ENCODE results near the gene LYPD1.

Gene LYPD1

DNA sequence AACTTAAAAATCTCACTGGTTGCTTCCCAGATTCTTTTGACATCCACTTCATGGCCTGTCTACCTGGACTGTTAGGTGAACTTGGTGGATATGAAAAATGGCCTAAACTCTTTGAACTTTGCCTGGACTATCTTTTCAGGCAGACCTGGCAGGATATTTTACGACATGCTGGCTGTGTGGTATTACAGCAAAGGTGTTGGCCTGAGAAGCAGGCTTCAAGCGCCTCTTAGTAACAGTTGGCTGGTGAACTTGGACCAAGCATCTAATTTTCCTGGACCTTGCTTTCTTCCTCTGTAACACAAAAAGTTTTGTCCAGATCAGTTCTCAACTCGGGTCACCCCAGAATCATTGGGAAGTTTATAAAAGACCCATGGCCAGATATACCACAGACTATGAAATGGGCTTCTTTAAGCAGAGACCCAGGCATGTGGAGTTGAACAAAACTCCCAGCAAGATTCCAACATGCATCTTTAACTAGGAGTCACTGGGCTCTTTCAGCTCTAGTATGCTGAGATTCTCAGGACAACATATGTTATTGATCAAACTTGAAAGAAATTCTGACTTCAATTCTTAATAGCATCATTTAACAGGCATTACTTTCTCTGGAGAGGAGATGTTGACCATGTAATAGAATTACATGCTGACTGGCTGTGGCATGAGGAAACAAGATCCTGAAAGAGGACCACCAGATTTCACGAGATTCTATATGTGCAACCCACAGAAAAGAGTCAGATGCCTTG is 4.4 kb downstream of the LYPD1 start:
- TF ChIP-seq SIN3A (IDR thresholded peaks at IDR 0.05; ENCODE audit: borderline replicate concordance, insufficient read depth, low read length) (no peak), POLR2AphosphoS5 (IDR thresholded peaks at IDR 0.05; ENCODE audit: low read depth, low read length) (no peak), FOXP2 (optimal IDR thresholded peaks at IDR 0.05; ENCODE audit: borderline replicate concordance, extremely low read depth, extremely low read length, insufficient read depth) (no peak), TAF1 (IDR thresholded peaks at IDR 0.05; ENCODE audit: borderline replicate concordance, insufficient read depth, low read length) (no peak)
- TF ChIP-seq, protein P1, sequence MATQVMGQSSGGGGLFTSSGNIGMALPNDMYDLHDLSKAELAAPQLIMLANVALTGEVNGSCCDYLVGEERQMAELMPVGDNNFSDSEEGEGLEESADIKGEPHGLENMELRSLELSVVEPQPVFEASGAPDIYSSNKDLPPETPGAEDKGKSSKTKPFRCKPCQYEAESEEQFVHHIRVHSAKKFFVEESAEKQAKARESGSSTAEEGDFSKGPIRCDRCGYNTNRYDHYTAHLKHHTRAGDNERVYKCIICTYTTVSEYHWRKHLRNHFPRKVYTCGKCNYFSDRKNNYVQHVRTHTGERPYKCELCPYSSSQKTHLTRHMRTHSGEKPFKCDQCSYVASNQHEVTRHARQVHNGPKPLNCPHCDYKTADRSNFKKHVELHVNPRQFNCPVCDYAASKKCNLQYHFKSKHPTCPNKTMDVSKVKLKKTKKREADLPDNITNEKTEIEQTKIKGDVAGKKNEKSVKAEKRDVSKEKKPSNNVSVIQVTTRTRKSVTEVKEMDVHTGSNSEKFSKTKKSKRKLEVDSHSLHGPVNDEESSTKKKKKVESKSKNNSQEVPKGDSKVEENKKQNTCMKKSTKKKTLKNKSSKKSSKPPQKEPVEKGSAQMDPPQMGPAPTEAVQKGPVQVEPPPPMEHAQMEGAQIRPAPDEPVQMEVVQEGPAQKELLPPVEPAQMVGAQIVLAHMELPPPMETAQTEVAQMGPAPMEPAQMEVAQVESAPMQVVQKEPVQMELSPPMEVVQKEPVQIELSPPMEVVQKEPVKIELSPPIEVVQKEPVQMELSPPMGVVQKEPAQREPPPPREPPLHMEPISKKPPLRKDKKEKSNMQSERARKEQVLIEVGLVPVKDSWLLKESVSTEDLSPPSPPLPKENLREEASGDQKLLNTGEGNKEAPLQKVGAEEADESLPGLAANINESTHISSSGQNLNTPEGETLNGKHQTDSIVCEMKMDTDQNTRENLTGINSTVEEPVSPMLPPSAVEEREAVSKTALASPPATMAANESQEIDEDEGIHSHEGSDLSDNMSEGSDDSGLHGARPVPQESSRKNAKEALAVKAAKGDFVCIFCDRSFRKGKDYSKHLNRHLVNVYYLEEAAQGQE (IDR thresholded peaks at IDR 0.05; ENCODE audit: insufficient read depth in 1 of 2, low read depth in 2 of 2, low read length in 2 of 2): no peak

DNA sequence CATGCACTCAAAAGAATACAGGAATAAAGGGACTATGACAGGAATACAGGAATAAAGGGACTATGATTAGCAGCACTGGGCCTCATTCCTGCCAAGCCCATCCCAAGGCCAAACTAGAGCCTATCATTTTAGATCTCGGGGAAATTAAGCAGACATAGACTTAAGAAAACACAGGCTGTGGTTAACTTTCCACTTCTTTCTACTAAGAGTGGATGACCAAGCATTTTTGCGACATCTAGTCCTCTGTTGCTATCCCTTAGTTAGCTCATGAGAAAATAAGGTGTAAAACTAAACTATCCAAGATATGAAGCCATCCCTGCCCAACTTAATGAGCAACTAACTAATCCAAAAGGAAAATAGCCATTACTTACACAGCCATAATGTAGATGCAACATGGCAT is 5.9 kb downstream of the LYPD1 start:
- TF ChIP-seq TAF1 (IDR thresholded peaks at IDR 0.05; ENCODE audit: borderline replicate concordance, insufficient read depth, low read length): no peak
- no peak for TF ChIP-seq POLR2AphosphoS5 (IDR thresholded peaks at IDR 0.05; ENCODE audit: low read depth, low read length)

DNA sequence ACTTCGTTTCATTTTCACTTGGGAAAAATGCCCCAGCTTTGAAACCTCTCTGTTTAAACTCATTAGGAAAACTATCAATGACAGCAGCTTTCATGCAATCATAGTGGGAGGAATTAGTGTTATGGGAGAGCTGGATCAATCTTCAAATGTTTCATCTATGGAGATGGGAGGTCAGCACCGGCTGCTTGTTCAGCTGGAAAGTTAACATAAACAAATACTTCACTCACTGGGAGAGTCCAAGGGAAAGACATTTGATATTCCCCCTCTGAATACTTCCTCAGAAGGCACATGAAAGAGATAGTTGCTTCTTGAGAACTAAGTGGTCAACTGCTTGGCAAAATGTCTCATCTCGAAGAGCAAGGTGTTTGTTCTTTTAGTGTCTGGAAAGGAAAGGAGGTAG is 7.3 kb downstream of the LYPD1 start:
- TF ChIP-seq, protein P1 (IDR thresholded peaks at IDR 0.05; ENCODE audit: insufficient read depth in 1 of 2, low read depth in 2 of 2, low read length in 2 of 2): no peak
- TF ChIP-seq FOXP2 (optimal IDR thresholded peaks at IDR 0.05; ENCODE audit: borderline replicate concordance, extremely low read depth, extremely low read length, insufficient read depth): no peak
- no peak for TF ChIP-seq TAF1 (IDR thresholded peaks at IDR 0.05; ENCODE audit: borderline replicate concordance, insufficient read depth, low read length)

DNA sequence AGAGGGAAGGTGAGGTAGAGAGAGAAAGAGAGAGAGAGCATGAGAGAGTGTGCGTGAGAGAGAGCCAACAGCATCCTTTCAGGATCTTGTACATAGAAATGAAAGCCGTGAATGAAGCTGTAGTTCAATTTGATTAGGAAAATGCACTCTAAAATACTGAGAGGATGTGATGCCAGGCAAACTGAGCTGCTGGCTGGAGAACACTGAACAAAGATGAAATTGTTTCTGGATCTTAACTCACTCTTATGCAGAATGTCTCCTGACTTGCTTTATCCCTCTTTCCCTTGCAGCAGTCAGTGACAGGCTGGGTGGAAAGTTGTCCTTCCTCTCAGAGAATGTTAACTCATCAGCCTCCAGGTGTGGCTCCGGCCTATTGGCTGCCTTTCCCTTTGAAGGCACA is 10.7 kb downstream of the LYPD1 start:
- TF ChIP-seq POLR2AphosphoS5 (IDR thresholded peaks at IDR 0.05; ENCODE audit: low read depth, low read length) (no peak), SIN3A (IDR thresholded peaks at IDR 0.05; ENCODE audit: borderline replicate concordance, insufficient read depth, low read length) (no peak), FOXP2 (optimal IDR thresholded peaks at IDR 0.05; ENCODE audit: borderline replicate concordance, extremely low read depth, extremely low read length, insufficient read depth) (no peak), TAF1 (IDR thresholded peaks at IDR 0.05; ENCODE audit: borderline replicate concordance, insufficient read depth, low read length) (no peak)
- TF ChIP-seq, protein P1 (IDR thresholded peaks at IDR 0.05; ENCODE audit: insufficient read depth in 1 of 2, low read depth in 2 of 2, low read length in 2 of 2): no peak

DNA sequence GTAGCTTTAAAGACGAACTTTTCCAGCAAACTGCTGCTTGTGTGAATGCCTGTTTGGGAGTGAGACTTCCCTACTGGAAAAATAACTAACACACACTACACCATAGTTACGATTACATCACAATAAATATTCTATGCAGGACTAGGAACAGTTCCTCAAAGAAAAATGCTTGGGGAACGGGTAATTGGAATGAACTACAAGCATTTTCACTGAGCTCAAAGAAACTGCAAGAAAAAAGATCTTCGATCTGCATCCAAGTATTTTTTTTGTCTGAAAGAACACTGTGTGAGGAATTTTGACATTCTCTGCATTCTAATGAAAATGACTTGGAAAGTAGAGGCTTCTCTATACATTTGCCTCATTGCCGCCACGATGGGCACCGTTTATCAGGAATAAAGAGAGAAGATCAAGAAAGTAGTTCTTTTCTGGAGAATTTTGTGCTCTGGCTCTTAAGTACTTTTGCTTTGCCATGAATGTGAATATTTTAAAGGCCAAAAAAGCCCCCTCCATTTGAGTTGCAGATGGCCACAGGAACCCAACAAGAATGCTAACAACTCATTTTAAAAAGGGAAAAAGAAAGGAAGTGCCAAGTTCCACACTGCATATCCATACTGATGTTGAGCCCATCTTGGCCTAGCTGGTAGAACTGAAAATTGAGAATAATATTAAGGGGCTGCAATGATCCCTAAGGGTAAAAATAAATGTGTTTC is 13.6 kb downstream of the LYPD1 start:
- TF ChIP-seq SIN3A (IDR thresholded peaks at IDR 0.05; ENCODE audit: borderline replicate concordance, insufficient read depth, low read length) (no peak), TAF1 (IDR thresholded peaks at IDR 0.05; ENCODE audit: borderline replicate concordance, insufficient read depth, low read length) (no peak), FOXP2 (optimal IDR thresholded peaks at IDR 0.05; ENCODE audit: borderline replicate concordance, extremely low read depth, extremely low read length, insufficient read depth) (no peak), POLR2AphosphoS5 (IDR thresholded peaks at IDR 0.05; ENCODE audit: low read depth, low read length) (no peak)
- TF ChIP-seq, protein P1 (IDR thresholded peaks at IDR 0.05; ENCODE audit: insufficient read depth in 1 of 2, low read depth in 2 of 2, low read length in 2 of 2): no peak

Measured in PFSK-1 (cell line).